HG03354 (cell line): ENCODE results near the gene DBH.

ENCODE experiments used
- ATAC-seq: cut with Tn5 transposase; IDR thresholded peaks from one replicate; pipeline ENCODE4 v1.9.1; 2021; ENCODE audit warnings: mild to moderate bottlenecking; ENCODE audit not compliant: unreplicated experiment, poor library complexity, severe bottlenecking

DBH gene

GRCh38 chr9:133640160-133640559, 4.0 kb downstream of the DBH start:
- no peak for ATAC-seq

DNA sequence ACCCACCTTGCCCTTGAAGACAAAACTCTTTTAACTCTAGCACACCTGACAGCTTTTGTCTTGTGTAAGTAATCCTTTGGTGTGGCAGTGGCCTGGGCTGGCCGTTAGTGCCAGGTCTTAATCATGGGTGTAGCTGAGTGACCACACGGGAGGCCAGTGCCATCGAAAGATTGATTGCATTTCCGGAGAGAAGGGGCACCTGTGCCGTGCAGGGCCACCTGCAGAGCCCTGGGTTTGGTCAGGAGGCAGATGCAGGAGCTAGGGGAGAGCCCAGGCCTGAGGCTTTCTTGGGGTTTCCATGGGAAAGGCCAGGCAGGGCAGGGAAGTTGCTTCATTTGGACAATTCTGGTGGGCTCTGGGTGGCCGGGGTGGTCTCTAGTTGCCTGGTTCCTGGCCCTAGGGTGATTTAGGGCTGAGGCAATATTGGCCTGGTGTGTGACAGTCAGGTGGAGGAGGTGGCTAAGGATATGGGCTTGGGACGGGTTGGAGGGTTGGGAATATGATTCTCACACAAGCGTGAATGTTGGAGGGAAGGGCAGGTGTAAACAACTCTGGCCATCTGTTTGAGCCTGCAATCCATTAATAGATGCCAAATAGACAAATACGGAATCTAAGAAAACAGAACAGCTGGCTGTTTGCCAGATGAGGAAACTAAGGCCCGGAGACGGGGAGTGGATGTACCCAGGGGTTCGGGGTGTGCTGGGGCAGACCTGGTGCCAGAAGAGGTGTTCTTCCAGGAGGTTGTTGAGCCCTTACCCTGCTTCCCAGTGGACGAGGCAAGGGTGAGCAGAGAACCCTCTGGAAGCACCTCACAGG, 4.6 kb downstream of the DBH start:
- ATAC-seq, result no peak

DNA sequence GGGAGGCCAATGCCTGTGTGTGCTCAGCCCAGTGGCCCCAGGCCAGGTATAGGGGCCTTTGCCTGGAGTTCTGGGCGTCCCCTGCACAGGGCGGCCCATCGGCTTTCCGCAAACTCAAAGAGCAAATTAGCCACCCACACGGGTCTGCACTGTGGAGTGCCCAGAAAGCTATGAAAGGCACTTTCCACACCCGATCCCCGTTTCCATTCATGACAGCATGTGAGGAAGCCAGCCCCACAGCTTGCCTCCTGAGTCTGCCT, 5.2 kb downstream of the DBH start:
- ATAC-seq, result no peak

- no peak for ATAC-seq
These were observed 5.9 kb downstream of the DBH start for GRCh38 chr9:133641861-133642595.

DNA sequence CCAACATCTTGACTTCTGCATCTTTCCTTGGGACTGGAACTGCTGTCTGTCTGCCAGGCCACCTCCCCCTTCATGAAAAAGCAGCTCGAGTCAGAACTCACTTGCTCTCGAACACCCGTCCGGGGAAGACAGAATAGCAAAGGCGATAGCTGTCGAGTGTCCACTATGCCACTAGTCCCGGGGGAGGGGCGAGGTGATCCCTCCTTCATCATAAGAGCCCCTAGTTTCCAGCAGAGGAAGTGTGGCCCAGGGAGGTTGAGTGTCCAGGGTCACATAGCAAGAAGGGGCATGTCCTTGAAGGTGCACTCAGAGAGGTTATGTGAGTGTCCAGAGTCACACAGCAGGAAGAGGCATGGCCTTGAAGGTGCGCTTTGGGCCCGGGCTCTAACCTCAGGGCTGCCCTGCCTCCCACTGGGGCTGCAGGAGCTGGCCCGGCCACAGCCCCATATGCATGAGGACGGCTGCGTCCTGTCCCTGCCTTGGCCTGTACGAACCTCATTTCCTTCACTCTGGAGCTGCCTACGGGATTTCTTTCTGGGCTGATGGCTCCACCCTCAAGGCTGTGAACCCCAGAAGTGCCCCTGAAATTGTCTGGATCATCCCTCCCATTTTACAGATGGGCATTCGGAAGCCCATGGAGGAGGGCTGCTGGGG, 6.7 kb downstream of the DBH start:
- no peak for ATAC-seq

- ATAC-seq, result no peak
These were observed 7.2 kb downstream of the DBH start for GRCh38 chr9:133643362-133643755.

DNA sequence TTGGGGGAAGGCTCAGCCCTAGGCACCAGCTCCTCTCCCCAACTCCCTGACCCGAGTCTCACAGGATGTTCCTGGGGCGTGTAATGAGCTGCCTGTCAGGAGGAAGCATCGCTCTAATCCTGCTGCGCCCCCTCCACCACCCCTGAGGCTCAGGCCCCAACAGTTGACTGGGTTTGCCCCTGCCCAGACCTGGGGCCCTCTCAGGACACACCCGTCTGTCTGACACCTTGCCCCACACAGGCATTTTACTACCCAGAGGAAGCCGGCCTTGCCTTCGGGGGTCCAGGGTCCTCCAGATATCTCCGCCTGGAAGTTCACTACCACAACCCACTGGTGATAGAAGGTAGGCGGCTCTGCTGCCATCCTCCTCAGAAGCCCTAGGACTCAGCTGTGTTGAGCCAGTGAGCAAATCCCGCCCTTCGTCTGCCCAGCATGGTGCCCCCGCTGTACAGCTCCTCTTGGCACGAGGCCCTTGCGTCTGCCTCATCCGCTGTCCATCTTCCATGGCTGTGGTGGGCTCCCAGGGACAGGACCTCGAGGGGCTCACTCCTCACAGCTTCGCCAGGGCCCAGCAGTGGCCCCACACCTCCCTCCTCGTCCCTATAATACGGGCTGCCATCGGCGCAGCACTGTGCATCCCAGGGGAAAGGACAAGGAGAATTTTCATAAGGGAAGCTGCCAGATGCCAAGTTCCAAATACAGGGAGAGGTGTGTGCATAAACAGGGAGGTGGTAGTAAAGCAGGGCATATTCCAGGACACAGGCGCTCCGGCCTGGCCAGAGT, 8.0 kb downstream of the DBH start:
- no peak for ATAC-seq

GRCh38 chr9:133645021-133645765, 9.0 kb downstream of the DBH start:
- ATAC-seq, result no peak

DNA sequence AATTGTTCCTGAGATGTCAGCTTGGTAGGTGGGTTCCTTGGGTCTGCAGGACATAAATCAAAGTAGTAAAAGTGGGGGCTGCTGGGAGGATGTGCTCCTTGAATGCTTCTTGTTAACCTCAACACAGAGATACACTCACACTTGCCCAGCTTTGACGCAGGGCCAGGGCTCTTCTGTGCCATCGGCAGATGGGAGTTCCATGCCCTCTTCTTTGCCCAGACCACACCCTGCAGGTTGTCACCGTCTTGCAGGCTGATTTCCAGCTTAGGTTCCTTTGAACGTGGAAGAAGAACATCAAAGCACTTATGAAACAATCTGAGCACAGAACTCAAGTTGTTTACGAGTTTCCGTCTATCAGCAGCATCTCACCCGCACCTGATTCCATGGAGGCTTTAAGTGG, 11.0 kb downstream of the DBH start:
- no peak for ATAC-seq

DNA sequence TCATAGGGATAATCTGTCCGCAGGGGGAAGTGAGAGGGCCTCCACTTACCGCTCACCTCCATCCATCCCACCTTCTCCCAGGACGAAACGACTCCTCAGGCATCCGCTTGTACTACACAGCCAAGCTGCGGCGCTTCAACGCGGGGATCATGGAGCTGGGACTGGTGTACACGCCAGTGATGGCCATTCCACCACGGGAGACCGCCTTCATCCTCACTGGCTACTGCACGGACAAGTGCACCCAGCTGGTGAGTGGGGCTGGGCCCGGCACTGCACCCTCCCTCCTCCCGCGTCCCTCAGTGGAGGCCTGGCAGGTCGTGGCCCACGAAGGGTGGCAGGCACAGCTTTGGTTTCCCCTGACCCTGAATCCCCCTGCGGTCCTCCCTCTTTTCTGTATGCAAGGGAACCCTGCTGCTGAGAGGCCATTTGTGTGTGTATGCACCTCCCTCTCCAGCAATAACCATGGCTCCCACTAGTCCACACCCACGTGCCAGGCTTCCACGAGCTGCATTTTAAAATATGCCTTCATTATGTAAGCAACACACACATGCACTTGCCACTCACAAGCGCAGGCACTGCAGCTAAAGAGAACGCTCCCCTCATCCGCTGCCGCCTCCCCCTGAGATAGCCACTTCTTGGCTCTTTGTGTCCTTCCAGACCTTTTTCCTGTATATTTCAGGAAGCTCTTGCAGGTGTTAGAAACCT, 11.8 kb downstream of the DBH start:
- ATAC-seq, result no peak

DNA sequence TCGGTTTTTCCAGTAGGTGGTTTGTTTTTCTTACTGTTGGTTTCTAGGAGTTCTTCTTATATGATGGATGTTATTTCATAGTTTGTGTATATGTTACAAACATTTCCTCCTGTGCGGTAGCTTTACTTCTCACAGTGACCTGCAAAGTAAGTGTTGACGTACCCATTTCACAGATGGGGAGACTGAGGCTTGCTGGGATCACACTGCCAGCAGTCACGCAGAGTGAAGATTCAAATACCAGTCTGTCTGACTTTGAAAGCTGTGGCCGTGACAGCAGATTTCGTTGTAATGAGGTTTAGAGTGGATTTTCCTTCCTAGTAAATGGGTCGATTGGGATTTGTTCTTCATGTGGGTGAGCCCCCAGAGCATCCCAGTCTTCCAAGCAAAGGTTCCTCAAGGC, 13.0 kb downstream of the DBH start:
- no peak for ATAC-seq

DNA sequence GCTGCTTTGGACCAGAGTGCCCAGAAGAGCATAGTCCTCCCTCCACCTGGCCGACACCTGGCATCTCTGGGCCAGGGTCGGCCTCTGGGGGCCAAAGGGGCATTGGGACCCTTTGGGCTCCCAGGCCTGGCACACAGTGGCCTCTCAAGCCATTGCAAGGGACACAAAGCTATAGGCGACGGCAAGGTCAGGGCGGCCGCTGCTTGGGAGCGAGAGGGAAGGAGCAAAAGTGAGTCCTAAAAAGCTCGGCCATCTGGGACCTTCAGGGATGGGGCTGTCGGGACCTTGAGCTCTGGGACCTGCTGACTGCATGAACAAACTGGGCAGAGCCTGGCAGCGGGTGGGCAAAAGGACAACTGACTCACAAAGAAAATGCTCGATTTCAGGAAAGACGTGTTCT, 13.9 kb downstream of the DBH start:
- no peak for ATAC-seq

DNA sequence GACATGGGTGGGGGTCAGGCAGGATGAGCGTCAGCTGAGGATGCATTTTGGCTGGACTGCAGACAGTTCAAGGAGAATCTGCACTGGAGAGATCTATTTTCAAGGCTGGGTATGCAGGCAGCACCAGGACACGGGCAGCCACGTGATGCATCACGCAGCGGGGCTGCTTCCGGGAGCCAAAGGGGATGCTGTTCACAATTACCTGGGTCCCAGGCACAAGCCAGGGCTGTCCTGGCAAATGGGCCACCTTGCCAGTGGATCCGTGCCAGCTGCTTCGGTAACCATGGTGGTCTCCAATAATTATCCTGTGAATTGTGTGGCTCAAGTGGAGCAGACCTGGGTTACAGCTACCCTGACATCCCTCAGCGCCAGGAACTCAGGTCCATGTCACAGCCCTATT, 17.5 kb downstream of the DBH start:
- no peak for ATAC-seq

- no peak for ATAC-seq
These were observed 18.8 kb downstream of the DBH start for GRCh38 chr9:133654736-133655657.

- ATAC-seq, result no peak
These were observed 19.5 kb downstream of the DBH start for GRCh38 chr9:133655701-133656100.

DNA sequence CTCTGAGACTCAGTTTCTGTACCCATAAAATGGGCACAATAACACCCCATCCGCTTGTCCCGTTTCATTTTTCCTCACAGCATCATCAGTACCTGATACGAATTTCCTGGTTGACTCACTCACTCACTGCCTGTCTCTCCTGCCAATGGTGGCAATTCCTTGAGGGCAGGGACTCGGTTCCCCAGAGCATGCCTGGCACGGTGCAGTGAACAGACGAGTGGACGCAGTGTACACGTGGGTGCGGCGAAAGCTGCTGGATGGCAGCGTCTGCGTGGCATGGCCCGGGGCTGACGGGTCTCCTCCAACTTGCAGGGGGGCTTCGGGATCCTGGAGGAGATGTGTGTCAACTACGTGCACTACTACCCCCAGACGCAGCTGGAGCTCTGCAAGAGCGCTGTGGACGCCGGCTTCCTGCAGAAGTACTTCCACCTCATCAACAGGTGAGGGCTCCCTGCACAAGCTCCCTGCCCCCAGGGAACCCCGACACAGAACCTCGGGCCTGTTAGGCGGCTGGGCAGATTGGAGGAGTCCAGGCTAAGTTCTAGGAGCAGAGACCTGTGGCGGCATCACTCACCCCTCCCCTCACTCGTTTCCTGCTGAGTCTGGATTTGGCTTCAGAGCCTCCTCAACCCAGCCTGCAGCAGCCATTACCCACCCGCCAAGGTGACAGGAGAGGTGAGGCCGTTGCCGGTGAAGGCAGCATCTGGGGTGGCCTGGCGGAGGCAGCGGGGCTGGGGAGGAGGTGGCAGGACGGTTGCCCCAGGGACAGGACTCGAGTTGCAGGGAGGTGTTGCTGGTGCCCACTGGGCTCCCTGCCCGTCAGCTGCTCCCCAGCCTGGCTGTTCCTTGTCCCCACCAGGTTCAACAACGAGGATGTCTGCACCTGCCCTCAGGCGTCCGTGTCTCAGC, 20.3 kb downstream of the DBH start:
- no peak for ATAC-seq

GRCh38 chr9:133657120-133657661, 21.0 kb downstream of the DBH start:
- no peak for ATAC-seq
